Breast epithelium (tissue), 3 donors: Measurements from ENCODE around the gene SLC25A38.

Experiments
- CTCF ChIP-seq, 3 donors: fragments of 450-650 bp; IDR thresholded peaks; one replicate each; pipeline ENCODE4 v1.5.1; 2016 to 2017; ENCODE audit warnings: antibody characterized with exemption in 3 of 3, mild to moderate bottlenecking in 3 of 3, moderate library complexity in 3 of 3
- POLR2A ChIP-seq: fragments of 450-650 bp; IDR thresholded peaks from one replicate; pipeline ENCODE4 v1.6.1; 2016; ENCODE audit warnings: antibody characterized with exemption, mild to moderate bottlenecking, moderate library complexity
- POLR2AphosphoS5 ChIP-seq, 3 donors: sonication (generic); formaldehyde crosslinking; IDR thresholded peaks; one replicate each; pipeline ENCODE4 v1.6.1; 2017; ENCODE audit warnings: antibody characterized with exemption in 3 of 3

GRCh38 chr3:39396690-39397089, 13.5 kb downstream of the SLC25A38 start:
- TF ChIP-seq CTCF (IDR thresholded peaks at IDR 0.05): no peak
- no peak for TF ChIP-seq POLR2A
- no peak for TF ChIP-seq POLR2AphosphoS5 (IDR thresholded peaks at IDR 0.05)
